Left renal pelvis (tissue), 4 donors: ENCODE measurements around the gene CREB3L2. TPM values are rescaled to one million over a fixed set of nuclear protein-coding genes. Genes with fewer than 3 reads are reported as not detected.
"Not testable (repeated sequence)": the region's sequence is repeated elsewhere in the genome, so short reads cannot be mapped to it uniquely, and the experiment has no call there.

Experiments used
- DNase-seq, 4 donors: peaks; one replicate each; pipeline ENCODE4 v3.0.0-alpha.2; 2013; ENCODE audit warnings: low read depth in 4 of 4, low spot score in 3 of 4
- polyA plus RNA-seq, 4 donors: library from polyadenylated mRNA; unstranded; fragments of 120-200 nt; gene quantifications; one replicate each; pipeline ENCODE4 v1.2.1, GENCODE V29; 2013; ENCODE audit not compliant: insufficient read length in 4 of 4

The CREB3L2 gene
- polyA plus RNA-seq, 4 donors = 48.0 to 69.0 (median 57.7) TPM

- no peak for DNase-seq
These were observed 12.3 kb downstream of the CREB3L2 start for GRCh38 chr7:137989590-137989989.

DNA sequence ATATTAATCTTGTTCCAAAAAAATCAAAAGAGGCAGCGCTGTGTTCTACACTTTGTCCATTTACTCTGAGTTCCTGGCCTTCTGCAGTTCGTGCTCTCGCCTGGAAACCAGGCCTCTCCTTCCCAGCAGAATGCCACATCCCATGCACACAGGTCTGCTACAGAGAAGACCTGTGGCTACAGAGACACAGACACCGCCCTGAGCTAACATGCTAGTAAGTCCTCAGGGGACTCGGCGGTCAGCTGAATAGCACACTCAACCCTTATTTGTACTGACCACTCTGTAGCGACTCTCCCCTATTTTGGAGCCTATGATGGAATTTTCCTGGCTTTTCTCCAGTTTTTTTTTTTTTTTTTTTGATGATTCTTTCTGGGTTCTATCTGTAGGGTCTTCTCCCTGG, 12.8 kb downstream of the CREB3L2 start:
- DNase-seq = no peak

DNA sequence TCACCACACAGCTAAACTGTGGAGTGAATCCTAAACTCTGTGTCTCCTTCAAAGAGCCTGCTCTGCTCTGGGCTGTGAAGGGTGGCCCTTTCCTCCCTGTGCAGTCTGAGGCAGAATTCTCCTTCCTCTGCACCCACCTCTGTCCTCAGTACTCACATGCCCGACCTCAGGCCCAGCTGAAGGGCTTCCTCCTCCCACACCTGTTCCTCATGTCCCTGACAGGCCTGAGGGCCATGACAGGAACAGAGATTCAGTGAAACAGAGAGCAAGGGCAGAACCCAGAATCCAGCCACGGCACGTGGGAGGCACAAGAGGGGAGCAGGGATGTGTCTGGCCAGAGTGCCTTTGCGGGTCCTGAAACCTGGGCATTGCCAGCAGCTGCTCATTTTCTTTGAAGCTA, 13.9 kb downstream of the CREB3L2 start:
- DNase-seq = no peak

DNA sequence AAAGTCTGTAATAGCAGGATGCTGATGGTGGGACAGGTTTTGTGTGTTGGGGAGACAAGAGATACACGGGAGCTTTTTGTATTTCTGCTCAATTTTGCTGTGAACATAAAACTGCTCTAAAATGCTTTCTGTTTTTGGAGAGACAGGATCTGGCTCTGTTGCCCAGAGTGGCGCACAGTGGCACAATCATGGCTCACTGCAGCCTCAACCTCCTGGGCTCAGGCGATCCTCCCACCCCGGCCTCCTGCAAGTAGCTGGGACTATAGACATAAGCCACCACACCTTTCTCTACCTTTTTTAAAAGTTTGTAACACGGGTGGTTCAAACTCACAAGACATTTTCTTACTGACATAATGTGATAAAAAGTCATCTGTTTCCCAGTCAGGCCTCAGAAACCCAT, 14.3 kb downstream of the CREB3L2 start:
- DNase-seq = no peak

DNA sequence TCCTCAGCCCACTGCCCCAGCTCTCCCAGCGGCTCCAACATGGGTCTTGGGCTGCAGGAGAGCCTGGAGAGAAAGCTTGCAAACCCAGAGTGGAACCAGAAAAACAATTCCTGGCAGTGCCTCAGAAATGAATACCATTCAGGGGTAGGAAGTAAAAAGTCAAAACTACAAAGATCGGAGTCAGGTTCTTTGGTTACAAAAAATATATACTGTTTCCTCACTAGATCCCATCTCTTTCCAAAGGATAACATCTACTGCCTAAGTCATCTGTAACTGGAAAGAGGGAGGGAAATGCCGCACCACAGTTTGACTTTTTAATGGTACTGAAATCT, 14.9 kb downstream of the CREB3L2 start:
- DNase-seq = no peak

- DNase-seq = no peak
These were observed 15.5 kb downstream of the CREB3L2 start for GRCh38 chr7:137986252-137987017.

- DNase-seq = no peak
These were observed 16.0 kb downstream of the CREB3L2 start for GRCh38 chr7:137985897-137986251.

- no peak for DNase-seq
These were observed 16.5 kb downstream of the CREB3L2 start for GRCh38 chr7:137985253-137985896.

DNA sequence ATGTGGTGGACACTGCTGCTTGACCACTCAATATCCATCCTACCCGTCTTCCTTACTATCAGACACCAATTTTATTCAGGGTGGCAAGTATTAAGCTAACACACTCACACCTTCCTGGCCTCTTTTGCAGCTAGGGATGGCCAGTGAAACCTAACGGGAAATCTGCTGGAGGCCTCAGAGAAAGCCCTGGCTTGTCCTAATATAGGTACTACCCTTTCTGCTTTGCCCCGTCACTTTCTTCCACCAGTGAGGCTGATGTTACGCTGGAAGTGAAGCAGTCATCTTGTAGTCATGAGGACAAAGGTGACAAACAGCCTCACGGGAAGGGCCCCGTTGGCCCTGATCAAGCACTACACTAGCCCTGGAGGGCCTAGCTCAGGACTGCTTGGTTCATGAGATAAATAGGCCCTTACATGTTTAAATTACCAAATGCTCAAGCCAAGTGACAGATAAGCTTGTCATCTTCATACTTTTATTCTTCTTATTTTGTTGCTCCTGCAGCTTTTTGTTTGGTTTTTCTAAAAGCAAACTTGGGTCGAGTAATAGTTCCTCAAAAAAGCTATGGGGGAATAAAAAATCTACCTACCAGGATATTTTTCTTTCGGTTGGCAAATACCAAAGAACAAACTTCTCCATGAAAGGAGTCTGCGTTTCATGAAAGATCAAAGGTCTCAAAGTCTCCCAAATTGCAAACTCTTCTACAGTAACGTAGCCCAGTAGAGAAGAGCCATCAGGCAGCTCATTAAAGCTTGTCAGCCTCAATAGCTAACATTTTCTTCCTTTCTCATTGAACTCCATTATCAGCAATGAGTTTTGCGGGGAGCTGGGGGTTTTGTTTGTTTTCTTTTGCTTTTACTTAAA, 17.5 kb downstream of the CREB3L2 start:
- DNase-seq = no peak

DNA sequence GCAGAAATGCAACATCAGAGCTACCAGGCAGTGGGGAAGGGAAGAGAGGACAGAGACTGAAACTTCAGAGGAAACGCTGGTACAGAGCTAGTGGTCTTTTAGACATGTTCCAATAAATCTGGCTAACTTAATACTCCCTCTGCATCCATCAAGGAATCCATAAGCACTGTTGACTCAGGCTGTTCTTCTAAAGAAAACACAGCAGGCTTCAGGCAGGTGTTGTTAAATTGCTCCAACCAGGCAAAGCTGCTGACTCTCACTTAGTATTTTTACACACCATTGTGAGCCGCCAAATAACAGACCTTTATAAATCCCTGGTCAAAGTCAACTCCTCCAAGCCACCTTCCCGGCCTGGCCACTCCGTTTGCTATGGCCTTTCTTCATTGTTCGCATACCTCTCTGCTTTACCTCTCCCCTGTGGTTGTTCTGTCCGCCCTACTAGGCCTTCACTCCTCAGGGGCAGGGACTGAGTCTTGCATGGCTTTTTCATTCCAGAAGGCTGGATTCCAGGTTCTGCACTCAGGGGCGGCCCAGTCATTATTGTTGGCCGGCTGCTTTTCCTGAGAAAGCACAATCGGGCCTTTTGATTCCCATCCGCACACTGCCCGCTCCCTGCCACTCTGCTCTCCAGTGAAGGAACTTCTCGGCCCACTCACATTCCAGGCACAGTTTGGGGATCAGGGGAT, 18.4 kb downstream of the CREB3L2 start:
- DNase-seq = no peak

- DNase-seq = not testable (repeated sequence)
These were observed 19.5 kb downstream of the CREB3L2 start for GRCh38 chr7:137982394-137982793.

DNA sequence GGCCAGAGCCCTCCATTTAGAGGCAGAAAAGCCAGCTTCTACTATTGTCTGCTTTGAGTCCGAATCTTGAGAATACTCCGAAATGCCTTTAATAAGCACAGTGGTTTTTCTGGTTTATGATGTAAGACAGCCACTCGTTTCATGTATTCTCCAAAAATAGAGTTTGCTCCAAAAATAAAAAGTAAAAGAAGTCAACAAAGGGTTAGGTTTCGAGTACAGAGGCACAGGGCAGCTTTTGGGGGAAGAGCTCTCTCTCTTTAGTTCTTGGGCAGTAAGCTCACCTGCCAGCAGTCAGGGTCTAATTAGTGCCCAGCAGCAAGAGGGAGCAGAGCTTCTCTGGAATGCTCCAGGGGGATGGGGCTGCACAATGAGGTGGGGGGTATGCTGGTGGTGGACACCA, 20.2 kb downstream of the CREB3L2 start:
- no peak for DNase-seq

DNA sequence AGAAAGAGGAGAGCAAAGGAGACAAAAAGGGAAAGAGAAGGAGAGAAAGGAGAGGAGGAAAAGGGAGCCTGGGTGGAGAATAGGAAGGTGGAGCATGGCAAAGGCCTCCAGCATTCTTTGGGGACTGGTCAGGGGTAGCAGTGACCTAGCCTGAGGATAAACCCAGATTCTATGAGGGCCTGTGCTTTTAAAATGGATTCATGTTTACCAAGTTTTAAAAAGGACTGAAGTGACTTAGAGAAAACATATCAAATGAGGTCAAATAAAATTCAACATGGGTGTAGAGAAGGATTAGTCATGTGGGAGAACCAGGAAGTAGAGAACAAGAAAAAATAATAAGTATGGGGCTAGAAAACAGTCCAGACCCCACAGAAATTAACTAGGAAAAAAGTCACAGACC, 20.7 kb downstream of the CREB3L2 start:
- DNase-seq = no peak

GRCh38 chr7:137980308-137980707, 21.6 kb downstream of the CREB3L2 start:
- DNase-seq = no peak

- no peak for DNase-seq
These were observed 23.2 kb downstream of the CREB3L2 start for GRCh38 chr7:137978464-137979237.

DNA sequence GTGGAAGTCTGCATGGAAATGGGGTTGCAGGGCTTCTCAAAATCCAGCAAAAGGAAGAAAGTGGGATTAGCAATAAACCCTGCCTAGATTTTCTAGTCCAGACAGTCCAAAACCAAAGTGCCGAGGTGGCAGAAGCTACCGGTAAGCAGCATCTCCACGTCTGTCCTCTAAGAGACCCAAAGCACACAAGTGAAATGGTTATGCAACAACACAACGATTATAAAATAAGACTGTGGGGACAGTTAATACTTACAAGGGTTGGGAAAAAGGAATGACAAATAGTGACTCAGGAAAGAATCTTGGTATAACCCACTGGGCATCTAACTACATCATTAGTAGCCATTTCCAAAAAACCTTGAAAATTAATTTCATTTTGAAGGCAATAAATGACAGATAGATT, 24.7 kb downstream of the CREB3L2 start:
- no peak for DNase-seq

DNA sequence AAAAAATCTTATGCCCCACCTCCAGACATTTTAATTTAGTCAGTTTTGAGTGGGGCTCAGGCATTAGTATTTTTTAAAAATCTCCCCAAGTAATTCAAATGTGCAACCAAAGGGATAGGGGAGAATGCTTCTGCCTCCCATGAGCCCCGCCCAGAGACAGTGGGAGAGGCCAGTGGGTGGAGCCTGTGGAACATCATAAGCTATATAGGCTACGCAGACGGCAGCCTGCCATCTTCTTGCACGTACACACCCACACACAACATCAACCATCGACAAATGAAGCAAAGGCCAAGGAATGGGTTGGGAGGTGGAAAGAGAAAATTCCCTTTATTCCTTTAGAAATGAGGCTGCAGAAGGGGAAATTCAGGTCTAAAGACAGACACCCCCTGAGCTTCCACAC, 25.2 kb downstream of the CREB3L2 start:
- DNase-seq = no peak

- DNase-seq = no peak
These were observed 25.7 kb downstream of the CREB3L2 start for GRCh38 chr7:137976232-137976631.

DNA sequence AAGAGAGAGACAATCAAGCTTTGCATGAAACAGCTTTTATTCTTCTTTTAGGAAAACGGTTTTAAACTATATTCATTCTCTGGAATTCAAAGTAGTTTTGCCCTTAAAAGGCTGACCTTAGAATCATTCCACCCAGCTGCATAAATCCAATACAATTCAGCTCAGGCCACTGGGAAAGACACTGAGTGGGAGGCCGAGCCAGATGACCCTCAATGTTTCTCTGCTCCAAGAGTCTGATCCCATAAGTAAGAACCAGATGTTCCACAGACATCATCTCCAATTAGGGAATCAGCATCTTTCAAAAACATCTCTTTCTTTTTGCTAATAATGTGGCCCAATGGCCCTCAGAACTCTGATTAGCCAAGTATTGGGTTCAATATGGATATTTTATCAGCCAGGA, 26.1 kb downstream of the CREB3L2 start:
- DNase-seq = no peak

- DNase-seq = no peak
These were observed 26.7 kb downstream of the CREB3L2 start for GRCh38 chr7:137975221-137975620.
